ENCODE data around the gene THBD.

Gene THBD

GRCh38 chr20:23010096-23010495 lies 39.4 kb downstream of the THBD start:
- DNase-seq (ENCODE audit: low read depth in 2 of 2) = no peak

GRCh38 chr20:23009636-23010035 lies 39.8 kb downstream of the THBD start:
- no peak for DNase-seq (ENCODE audit: low read depth in 2 of 2)

- DNase-seq (ENCODE audit: low read depth in 2 of 2) = no peak
Observed at GRCh38 chr20:23008667-23009066, 40.8 kb downstream of the THBD start.

GRCh38 chr20:23007886-23008655 lies 41.4 kb downstream of the THBD start:
- no peak for DNase-seq (ENCODE audit: low read depth in 2 of 2)

- DNase-seq (ENCODE audit: low read depth in 2 of 2) = no peak
Observed at GRCh38 chr20:23007462-23007861, 42.0 kb downstream of the THBD start.

- no peak for DNase-seq (ENCODE audit: low read depth in 2 of 2)
Observed at GRCh38 chr20:23005776-23006175, 43.7 kb downstream of the THBD start.

GRCh38 chr20:23003881-23004460 lies 45.5 kb downstream of the THBD start:
- no peak for DNase-seq (ENCODE audit: low read depth in 2 of 2)

- no peak for DNase-seq (ENCODE audit: low read depth in 2 of 2)
Observed at GRCh38 chr20:23003077-23003635, 46.3 kb downstream of the THBD start.

- DNase-seq (ENCODE audit: low read depth in 2 of 2) = no peak
Observed at GRCh38 chr20:23002276-23002675, 47.2 kb downstream of the THBD start.

GRCh38 chr20:23000232-23000947 lies 49.1 kb downstream of the THBD start:
- DNase-seq (ENCODE audit: low read depth in 2 of 2) = no peak

- no peak for DNase-seq (ENCODE audit: low read depth in 2 of 2)
Observed at GRCh38 chr20:22999756-23000155, 49.7 kb downstream of the THBD start.

- DNase-seq (ENCODE audit: low read depth in 2 of 2) = no peak
Observed at GRCh38 chr20:22998476-22998875, 51.0 kb downstream of the THBD start.

GRCh38 chr20:22995923-22996322 lies 53.5 kb downstream of the THBD start:
- DNase-seq (ENCODE audit: low read depth in 2 of 2) = no peak

Data from stimulated activated CD4-positive, alpha-beta T cell treated with anti-CD3 and anti-CD28 coated beads, Interleukin-12 subunit alpha, Interleukin-12 subunit beta, amount 100 ng/mL, for 24 hours (primary cell).